Measurements from ENCODE around the gene SLC5A11.

- TF ChIP-seq GATA3 (IDR thresholded peaks at IDR 0.05; ENCODE audit: low read depth, low read length): no peak
- no peak for TF ChIP-seq GATA2 (IDR thresholded peaks at IDR 0.05; ENCODE audit: low read depth, low read length)
Observed at GRCh38 chr16:24819462-24820040, 26.2 kb upstream of the SLC5A11 start.
